ENCODE data around the gene SORCS1. TPM values are rescaled to one million over a fixed set of nuclear protein-coding genes. Genes with fewer than 3 reads are reported as not detected.

SORCS1 gene
- total RNA-seq, 1 donor from 2014 or later: 1.1 TPM

DNA sequence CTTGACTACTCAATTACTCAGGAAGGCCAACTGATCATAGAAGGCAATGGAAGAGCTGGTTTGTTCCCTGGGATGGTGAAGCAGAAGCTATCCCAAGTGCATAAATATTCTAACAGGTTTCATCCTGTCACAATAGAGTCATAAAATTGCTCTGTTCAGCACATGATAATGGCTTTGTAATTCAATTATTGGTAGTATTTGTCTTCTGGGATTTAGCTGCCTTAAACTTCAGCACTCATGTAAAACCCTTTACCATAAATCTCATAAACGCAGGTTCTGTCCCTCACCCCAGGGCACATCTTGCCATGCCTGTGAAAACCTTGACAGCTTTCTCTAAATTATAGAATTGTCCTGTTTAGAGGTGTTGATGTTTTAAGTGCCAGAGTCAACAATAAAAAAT lies 417.6 kb downstream of the SORCS1 start:
- TF ChIP-seq, protein P1, sequence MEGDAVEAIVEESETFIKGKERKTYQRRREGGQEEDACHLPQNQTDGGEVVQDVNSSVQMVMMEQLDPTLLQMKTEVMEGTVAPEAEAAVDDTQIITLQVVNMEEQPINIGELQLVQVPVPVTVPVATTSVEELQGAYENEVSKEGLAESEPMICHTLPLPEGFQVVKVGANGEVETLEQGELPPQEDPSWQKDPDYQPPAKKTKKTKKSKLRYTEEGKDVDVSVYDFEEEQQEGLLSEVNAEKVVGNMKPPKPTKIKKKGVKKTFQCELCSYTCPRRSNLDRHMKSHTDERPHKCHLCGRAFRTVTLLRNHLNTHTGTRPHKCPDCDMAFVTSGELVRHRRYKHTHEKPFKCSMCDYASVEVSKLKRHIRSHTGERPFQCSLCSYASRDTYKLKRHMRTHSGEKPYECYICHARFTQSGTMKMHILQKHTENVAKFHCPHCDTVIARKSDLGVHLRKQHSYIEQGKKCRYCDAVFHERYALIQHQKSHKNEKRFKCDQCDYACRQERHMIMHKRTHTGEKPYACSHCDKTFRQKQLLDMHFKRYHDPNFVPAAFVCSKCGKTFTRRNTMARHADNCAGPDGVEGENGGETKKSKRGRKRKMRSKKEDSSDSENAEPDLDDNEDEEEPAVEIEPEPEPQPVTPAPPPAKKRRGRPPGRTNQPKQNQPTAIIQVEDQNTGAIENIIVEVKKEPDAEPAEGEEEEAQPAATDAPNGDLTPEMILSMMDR (IDR thresholded peaks at IDR 0.05; ENCODE audit: insufficient read depth, low read depth, low read length): no peak
- TF ChIP-seq EZH2 (IDR thresholded peaks at IDR 0.05; ENCODE audit: insufficient read depth, low read length): no peak
- no peak for FAIRE-seq

DNA sequence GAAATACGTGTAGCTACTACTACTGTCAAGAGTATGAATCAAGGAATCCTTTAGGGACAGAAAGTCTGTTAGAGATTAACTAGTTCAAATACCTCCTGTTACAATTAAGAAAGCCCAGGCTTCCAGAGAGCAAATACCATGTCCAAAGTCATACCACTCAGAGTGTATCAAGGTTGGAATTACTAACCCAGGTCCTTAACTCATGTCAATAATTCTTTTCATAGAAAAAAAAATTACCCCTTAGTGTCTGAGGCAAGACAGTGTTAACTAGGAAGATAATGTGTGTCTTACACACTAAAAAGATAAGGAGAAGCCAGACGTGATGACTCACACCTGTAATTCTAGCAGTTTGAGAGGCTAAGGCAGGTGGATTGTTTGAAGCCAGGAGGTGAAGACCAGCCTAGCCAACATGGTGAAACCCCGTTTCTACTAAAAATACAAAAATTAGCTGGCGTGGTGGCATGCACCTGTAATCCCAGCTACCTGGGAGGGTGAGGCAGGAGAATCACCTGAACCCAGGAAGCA lies 423.4 kb downstream of the SORCS1 start:
- H3K27me3 Mint-ChIP-seq (ENCODE audit: low read depth, unreplicated experiment): no peaks in the 10 kb centered on the region
- Histone ChIP-seq H4K20me1 (ENCODE audit: insufficient read depth, low read length) (no peaks in the 10 kb centered on the region), H3K4me3 (ENCODE audit: insufficient read depth, low read depth, low read length) (no peak overlapping the region), H3K9me3 (ENCODE audit: insufficient read depth, low read depth, low read length) (no peaks in the 10 kb centered on the region), H2AFZ (ENCODE audit: low read depth, low read length) (no peak overlapping the region), H3K9ac (ENCODE audit: low read length) (no peak overlapping the region), H3K4me2 (ENCODE audit: low read length) (no peak overlapping the region), H3K36me3 (ENCODE audit: insufficient read depth, low read length) (no peaks in the 10 kb centered on the region), H3K27me3 (ENCODE audit: insufficient read depth, low read length) (no peaks in the 10 kb centered on the region), H3K27ac (ENCODE audit: low read depth, low read length) (no peak overlapping the region), H3K4me1 (ENCODE audit: insufficient read depth, low read length) (no peaks in the 10 kb centered on the region), H3K79me2 (ENCODE audit: insufficient read depth, low read length) (no peaks in the 10 kb centered on the region)
- no peaks in the 10 kb centered on the region for H3K9me3 Mint-ChIP-seq (ENCODE audit: unreplicated experiment)
- no peak overlapping the region for H3K4me3 Mint-ChIP-seq (ENCODE audit: unreplicated experiment)
- H3K4me1 Mint-ChIP-seq (ENCODE audit: low read depth, unreplicated experiment): peaks cover 2% of the 10 kb centered on the region
- H3K27ac Mint-ChIP-seq (ENCODE audit: unreplicated experiment): no peak overlapping the region
- no peaks in the 10 kb centered on the region for H3K36me3 Mint-ChIP-seq (ENCODE audit: low read depth, unreplicated experiment)
- FAIRE-seq: no peak
- DNase-seq (ENCODE audit: low read depth): no peak
- TF ChIP-seq EZH2 (IDR thresholded peaks at IDR 0.05; ENCODE audit: insufficient read depth, low read length): no peak
- TF ChIP-seq, protein P1 (IDR thresholded peaks at IDR 0.05; ENCODE audit: insufficient read depth, low read depth, low read length): no peak

More for the DNA sequence above, 417.6 kb downstream of the SORCS1 start:
- Histone ChIP-seq H3K36me3 (ENCODE audit: insufficient read depth, low read length) (no peaks in the 10 kb centered on the region), H3K4me3 (ENCODE audit: insufficient read depth, low read depth, low read length) (no peak overlapping the region), H3K79me2 (ENCODE audit: insufficient read depth, low read length) (no peaks in the 10 kb centered on the region), H3K27ac (ENCODE audit: low read depth, low read length) (no peak overlapping the region), H3K27me3 (ENCODE audit: insufficient read depth, low read length) (no peaks in the 10 kb centered on the region), H3K4me2 (ENCODE audit: low read length) (no peak overlapping the region), H4K20me1 (ENCODE audit: insufficient read depth, low read length) (no peaks in the 10 kb centered on the region), H3K9ac (ENCODE audit: low read length) (no peak overlapping the region), H3K4me1 (ENCODE audit: insufficient read depth, low read length) (no peaks in the 10 kb centered on the region), H2AFZ (ENCODE audit: low read depth, low read length) (no peak overlapping the region), H3K9me3 (ENCODE audit: insufficient read depth, low read depth, low read length) (no peaks in the 10 kb centered on the region)
- DNase-seq (ENCODE audit: low read depth): no peak
- Mint-ChIP-seq H3K27me3 (ENCODE audit: low read depth, unreplicated experiment) (no peaks in the 10 kb centered on the region), H3K4me1 (ENCODE audit: low read depth, unreplicated experiment) (no peaks in the 10 kb centered on the region), H3K4me3 (ENCODE audit: unreplicated experiment) (no peak overlapping the region), H3K9me3 (ENCODE audit: unreplicated experiment) (no peaks in the 10 kb centered on the region), H3K27ac (ENCODE audit: unreplicated experiment) (no peak overlapping the region), H3K36me3 (ENCODE audit: low read depth, unreplicated experiment) (no peaks in the 10 kb centered on the region)

- H2AFZ ChIP-seq (ENCODE audit: low read depth, low read length): no peak overlapping the region
- no peak overlapping the region for H3K4me3 Mint-ChIP-seq (ENCODE audit: unreplicated experiment)
- FAIRE-seq (no peak), DNase-seq (ENCODE audit: low read depth) (no peak)
- no peaks in the 10 kb centered on the region for H3K36me3 Mint-ChIP-seq (ENCODE audit: low read depth, unreplicated experiment)
- no peaks in the 10 kb centered on the region for H3K27me3 Mint-ChIP-seq (ENCODE audit: low read depth, unreplicated experiment)
- H3K4me2 ChIP-seq (ENCODE audit: low read length): no peak overlapping the region
- H3K27me3 ChIP-seq (ENCODE audit: insufficient read depth, low read length): no peaks in the 10 kb centered on the region
- H3K9me3 Mint-ChIP-seq (ENCODE audit: unreplicated experiment): no peaks in the 10 kb centered on the region
- H3K4me3 ChIP-seq (ENCODE audit: insufficient read depth, low read depth, low read length): no peak overlapping the region
- H3K27ac Mint-ChIP-seq (ENCODE audit: unreplicated experiment): no peak overlapping the region
- H3K4me1 Mint-ChIP-seq (ENCODE audit: low read depth, unreplicated experiment): peaks cover 2% of the 10 kb centered on the region
- H3K79me2 ChIP-seq (ENCODE audit: insufficient read depth, low read length): no peaks in the 10 kb centered on the region
- no peaks in the 10 kb centered on the region for H3K9me3 ChIP-seq (ENCODE audit: insufficient read depth, low read depth, low read length)
- TF ChIP-seq EZH2 (IDR thresholded peaks at IDR 0.05; ENCODE audit: insufficient read depth, low read length): no peak
- TF ChIP-seq, protein P1 (IDR thresholded peaks at IDR 0.05; ENCODE audit: insufficient read depth, low read depth, low read length): no peak
- no peaks in the 10 kb centered on the region for H4K20me1 ChIP-seq (ENCODE audit: insufficient read depth, low read length)
- H3K36me3 ChIP-seq (ENCODE audit: insufficient read depth, low read length): no peaks in the 10 kb centered on the region
- H3K9ac ChIP-seq (ENCODE audit: low read length): no peak overlapping the region
- H3K4me1 ChIP-seq (ENCODE audit: insufficient read depth, low read length): no peaks in the 10 kb centered on the region
- H3K27ac ChIP-seq (ENCODE audit: low read depth, low read length): no peak overlapping the region
These were observed 424.4 kb downstream of the SORCS1 start for GRCh38 chr10:106740071-106740470.
